GM23248 (cell line): ENCODE results near the gene IL4R.

ENCODE experiments used
- EZH2 ChIP-seq: fragments of 200-600 bp; sonication (generic); IDR thresholded peaks from 2 replicates; pipeline ENCODE4 v1.6.1; 2018; ENCODE audit warnings: antibody characterized with exemption, mild to moderate bottlenecking; ENCODE audit not compliant: insufficient read depth, poor library complexity, severe bottlenecking
- EZH2phosphoT487 ChIP-seq: fragments of 200-600 bp; sonication (generic); IDR thresholded peaks from 2 replicates; pipeline ENCODE4 v1.6.1; 2018; ENCODE audit warnings: antibody characterized with exemption, moderate library complexity, mild to moderate bottlenecking, low read depth; ENCODE audit not compliant: insufficient read depth

GRCh38 chr16:27334192-27334764 lies 20.5 kb downstream of the IL4R start:
- TF ChIP-seq EZH2phosphoT487 (no peak), EZH2 (no peak)
